ENCODE measurements around the gene LRP1B. TPM values are rescaled to one million over a fixed set of nuclear protein-coding genes. Genes with fewer than 3 reads are reported as not detected.

The LRP1B gene
- total and polyA plus RNA-seq, 2 experiments from 2014 or later, result not detected

- Histone ChIP-seq H3K27ac (no peak overlapping the region), H3K4me3 (no peak overlapping the region), H2AFZ (no peak overlapping the region), H3K79me2 (ENCODE audit: insufficient read depth) (no peaks in the 10 kb centered on the region), H3K4me2 (ENCODE audit: unreplicated experiment) (no peak overlapping the region), H3K36me3 (ENCODE audit: low read depth) (no peaks in the 10 kb centered on the region), H3K9me3 (ENCODE audit: low read depth) (no peaks in the 10 kb centered on the region), H3K9me2 (ENCODE audit: insufficient read depth) (no peaks in the 10 kb centered on the region), H3K4me1 (ENCODE audit: insufficient read depth) (no peaks in the 10 kb centered on the region), H3F3A (ENCODE audit: insufficient read depth) (no peaks in the 10 kb centered on the region), H4K20me1 (ENCODE audit: insufficient read depth) (no peaks in the 10 kb centered on the region), H3K27me3 (replicated peaks; ENCODE audit: insufficient read depth) (no peaks in the 10 kb centered on the region), H3K9ac (no peak overlapping the region)
- WGBS, 2 experiments (ENCODE audit: low coverage in 1 of 2, low lambda C conversion rate in 2 of 2, missing lambda C conversion rate in 2 of 2), result 53 to 57% methylated on average over 6 of the region's 6 CpGs
- no peak for DNase-seq
- in situ Hi-C loops (cut with MboI), result no loop called here
- no peak for TF ChIP-seq EZH2phosphoT487 (IDR thresholded peaks at IDR 0.05; ENCODE audit: insufficient read depth, low read depth)
- TF ChIP-seq EZH2 (IDR thresholded peaks at IDR 0.05; ENCODE audit: insufficient read depth, poor library complexity, severe bottlenecking), result no peak
Observed at GRCh38 chr2:141770530-141770929, 360.3 kb downstream of the LRP1B start.

- Histone ChIP-seq H3K4me2 (ENCODE audit: unreplicated experiment) (no peak overlapping the region), H3K9ac (no peak overlapping the region)
Observed at GRCh38 chr2:141767691-141768090, 363.1 kb downstream of the LRP1B start.

DNA sequence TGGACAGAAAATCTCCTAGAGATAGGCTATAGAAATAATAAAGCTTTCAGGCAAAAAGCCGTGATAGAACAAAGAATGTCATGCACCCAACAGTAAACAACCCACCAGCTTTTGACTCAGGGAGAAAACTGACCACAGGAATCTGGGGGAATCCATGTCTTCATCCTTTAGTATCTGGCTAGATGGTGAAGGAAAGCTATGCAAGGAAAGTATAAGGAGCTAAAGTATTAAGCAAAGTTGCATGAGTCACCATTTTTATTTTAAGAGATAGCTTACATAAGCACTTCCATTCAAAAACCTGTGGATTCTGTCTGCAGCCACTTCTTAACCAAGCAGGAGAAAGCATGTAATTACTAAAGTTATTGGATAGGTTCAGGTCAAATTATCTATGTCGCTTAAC is 363.8 kb downstream of the LRP1B start:
- Histone ChIP-seq H3K9ac (no peak overlapping the region), H3K4me2 (ENCODE audit: unreplicated experiment) (no peak overlapping the region)
- peak; percentile 27 for DNase-seq

More at GRCh38 chr2:141767691-141768090, 363.1 kb downstream of the LRP1B start:
- Histone ChIP-seq H3K4me3 (no peak overlapping the region), H3K79me2 (ENCODE audit: insufficient read depth) (no peaks in the 10 kb centered on the region), H3K9me3 (ENCODE audit: low read depth) (no peaks in the 10 kb centered on the region), H2AFZ (no peak overlapping the region), H4K20me1 (ENCODE audit: insufficient read depth) (no peaks in the 10 kb centered on the region), H3K27ac (no peak overlapping the region), H3K36me3 (ENCODE audit: low read depth) (no peaks in the 10 kb centered on the region), H3K27me3 (replicated peaks; ENCODE audit: insufficient read depth) (no peaks in the 10 kb centered on the region), H3F3A (ENCODE audit: insufficient read depth) (no peaks in the 10 kb centered on the region), H3K4me1 (ENCODE audit: insufficient read depth) (no peaks in the 10 kb centered on the region), H3K9me2 (ENCODE audit: insufficient read depth) (no peaks in the 10 kb centered on the region)
- WGBS, 2 experiments (ENCODE audit: low coverage in 1 of 2, low lambda C conversion rate in 2 of 2, missing lambda C conversion rate in 2 of 2), result 32 to 36% methylated on average over 1 of the region's 1 CpG
- in situ Hi-C loops (cut with MboI), result no loop called here
- no peak for DNase-seq
- TF ChIP-seq EZH2 (IDR thresholded peaks at IDR 0.05; ENCODE audit: insufficient read depth, poor library complexity, severe bottlenecking) (no peak), EZH2phosphoT487 (IDR thresholded peaks at IDR 0.05; ENCODE audit: insufficient read depth, low read depth) (no peak)

DNA sequence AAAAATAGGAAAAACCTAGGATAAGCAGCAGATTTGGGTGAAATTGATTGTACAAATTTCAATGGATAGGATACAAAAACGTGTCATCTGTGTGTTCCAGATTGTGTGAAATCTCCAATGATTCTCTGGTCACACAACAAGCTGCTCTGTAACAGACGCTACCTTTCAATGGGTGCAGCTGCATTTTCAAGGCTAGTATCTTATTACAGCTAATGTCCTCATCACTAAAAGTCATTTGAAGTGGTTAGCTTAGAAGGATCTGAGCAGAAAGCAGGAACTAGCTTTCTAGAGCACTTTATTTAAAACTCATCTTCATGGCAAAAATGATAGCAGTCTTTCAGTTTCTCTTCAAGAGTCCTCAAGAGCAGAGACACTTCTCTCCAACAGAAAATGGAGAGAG is 364.6 kb downstream of the LRP1B start:
- no peaks in the 10 kb centered on the region for H3K9me3 ChIP-seq (ENCODE audit: low read depth)
- H3K9ac ChIP-seq, result no peak overlapping the region
- TF ChIP-seq EZH2phosphoT487 (IDR thresholded peaks at IDR 0.05; ENCODE audit: insufficient read depth, low read depth) (no peak), EZH2 (IDR thresholded peaks at IDR 0.05; ENCODE audit: insufficient read depth, poor library complexity, severe bottlenecking) (no peak)
- H4K20me1 ChIP-seq (ENCODE audit: insufficient read depth), result no peaks in the 10 kb centered on the region
- H3K4me1 ChIP-seq (ENCODE audit: insufficient read depth), result no peaks in the 10 kb centered on the region
- no peaks in the 10 kb centered on the region for H3K9me2 ChIP-seq (ENCODE audit: insufficient read depth)
- WGBS, 2 experiments (ENCODE audit: low coverage in 1 of 2, low lambda C conversion rate in 2 of 2, missing lambda C conversion rate in 2 of 2), result 25 to 30% methylated on average over 2 of the region's 2 CpGs
- no peak overlapping the region for H3K4me2 ChIP-seq (ENCODE audit: unreplicated experiment)
- no peaks in the 10 kb centered on the region for H3K79me2 ChIP-seq (ENCODE audit: insufficient read depth)
- H3K27ac ChIP-seq, result no peak overlapping the region
- in situ Hi-C loops (cut with MboI), result no loop called here
- H3K36me3 ChIP-seq (ENCODE audit: low read depth), result no peaks in the 10 kb centered on the region
- H2AFZ ChIP-seq, result no peak overlapping the region
- DNase-seq, result no peak
- H3K27me3 ChIP-seq (replicated peaks; ENCODE audit: insufficient read depth), result no peaks in the 10 kb centered on the region
- H3K4me3 ChIP-seq, result no peak overlapping the region
- H3F3A ChIP-seq (ENCODE audit: insufficient read depth), result no peaks in the 10 kb centered on the region

More for the DNA sequence above, 363.8 kb downstream of the LRP1B start:
- 45 to 57% methylated on average over 2 of the region's 2 CpGs for WGBS, 2 experiments (ENCODE audit: low coverage in 1 of 2, low lambda C conversion rate in 2 of 2, missing lambda C conversion rate in 2 of 2)
- TF ChIP-seq EZH2 (IDR thresholded peaks at IDR 0.05; ENCODE audit: insufficient read depth, poor library complexity, severe bottlenecking) (no peak), EZH2phosphoT487 (IDR thresholded peaks at IDR 0.05; ENCODE audit: insufficient read depth, low read depth) (no peak)
- in situ Hi-C loops (cut with MboI), result no loop called here
- no peaks in the 10 kb centered on the region for H3K4me1 ChIP-seq (ENCODE audit: insufficient read depth)
- H3K9me2 ChIP-seq (ENCODE audit: insufficient read depth), result no peaks in the 10 kb centered on the region
- no peak overlapping the region for H3K4me3 ChIP-seq
- no peak overlapping the region for H3K27ac ChIP-seq
- H3K9me3 ChIP-seq (ENCODE audit: low read depth), result no peaks in the 10 kb centered on the region
- H3K36me3 ChIP-seq (ENCODE audit: low read depth), result no peaks in the 10 kb centered on the region
- no peak overlapping the region for H2AFZ ChIP-seq
- no peaks in the 10 kb centered on the region for H4K20me1 ChIP-seq (ENCODE audit: insufficient read depth)
- H3F3A ChIP-seq (ENCODE audit: insufficient read depth), result no peaks in the 10 kb centered on the region
- H3K27me3 ChIP-seq (replicated peaks; ENCODE audit: insufficient read depth), result no peaks in the 10 kb centered on the region
- H3K79me2 ChIP-seq (ENCODE audit: insufficient read depth), result no peaks in the 10 kb centered on the region

- in situ Hi-C loops (cut with MboI), result no loop called here
- Histone ChIP-seq H3K27me3 (replicated peaks; ENCODE audit: insufficient read depth) (no peaks in the 10 kb centered on the region), H3K79me2 (ENCODE audit: insufficient read depth) (no peaks in the 10 kb centered on the region), H3K36me3 (ENCODE audit: low read depth) (no peaks in the 10 kb centered on the region), H3K27ac (no peak overlapping the region), H3F3A (ENCODE audit: insufficient read depth) (no peaks in the 10 kb centered on the region), H3K9ac (no peak overlapping the region), H3K4me2 (ENCODE audit: unreplicated experiment) (no peak overlapping the region), H3K4me3 (no peak overlapping the region), H3K4me1 (ENCODE audit: insufficient read depth) (no peaks in the 10 kb centered on the region), H3K9me2 (ENCODE audit: insufficient read depth) (no peaks in the 10 kb centered on the region; the same call in 1 of the 2 replicates), H4K20me1 (ENCODE audit: insufficient read depth) (no peaks in the 10 kb centered on the region), H2AFZ (no peak overlapping the region), H3K9me3 (ENCODE audit: low read depth) (no peaks in the 10 kb centered on the region)
- 38 to 50% methylated on average over 1 of the region's 1 CpG for WGBS, 2 experiments (ENCODE audit: low coverage in 1 of 2, low lambda C conversion rate in 2 of 2, missing lambda C conversion rate in 2 of 2)
- DNase-seq, result no peak
- TF ChIP-seq EZH2phosphoT487 (IDR thresholded peaks at IDR 0.05; ENCODE audit: insufficient read depth, low read depth) (no peak), EZH2 (IDR thresholded peaks at IDR 0.05; ENCODE audit: insufficient read depth, poor library complexity, severe bottlenecking) (no peak)
Observed at GRCh38 chr2:141748616-141749015, 382.2 kb downstream of the LRP1B start.
